ENCODE measurements around the gene BABAM2.

GRCh38 chr2:28206762-28207161 is 316.2 kb downstream of the BABAM2 start:
- TF ChIP-seq CTCF (IDR thresholded peaks at IDR 0.05) (no peak), POLR2A (IDR thresholded peaks at IDR 0.05) (no peak)

Data from thyroid gland (tissue), 4 donors.